Neutrophil (primary cell): ENCODE results near the gene ORAI1.

Source experiments
- H3K27ac ChIP-seq: fragments of 200-600 bp; sonication (generic); 2 replicates; pipeline ENCODE4 v1.5.1; 2016; ENCODE audit warnings: mild to moderate bottlenecking, moderate library complexity
- H3K27me3 ChIP-seq: fragments of 200-600 bp; sonication (generic); 2 replicates; pipeline ENCODE4 v1.6.0; 2016; ENCODE audit warnings: mild to moderate bottlenecking
- H3K36me3 ChIP-seq: fragments of 200-600 bp; sonication (generic); 2 replicates; pipeline ENCODE4 v1.5.1; 2017
- H3K4me1 ChIP-seq, 2 experiments: fragments of 200-600 bp in 1 of 2; sonication (generic) in 1 of 2; 1 replicate in 1 of 2; 2 replicates in 1 of 2; pipeline versions ENCODE4 v1.5.1 to v1.6.1; 2013 to 2016; ENCODE audit warnings: low read depth in 1 of 2, low read length in 1 of 2, mild to moderate bottlenecking in 1 of 2, moderate library complexity in 1 of 2; ENCODE audit not compliant: control insufficient read depth in 1 of 2, insufficient read depth in 1 of 2
- H3K4me3 ChIP-seq, 2 experiments: fragments of 200-600 bp in 1 of 2; sonication (generic) in 1 of 2; 1 replicate in 1 of 2; 2 replicates in 1 of 2; pipeline ENCODE4 v1.5.1; 2013 to 2016; ENCODE audit warnings: low read depth in 1 of 2, low read length in 1 of 2, mild to moderate bottlenecking in 1 of 2, moderate library complexity in 1 of 2
- H3K9me3 ChIP-seq: fragments of 200-600 bp; sonication (generic); 2 replicates; pipeline ENCODE4 v1.5.1; 2016
- CTCF ChIP-seq: fragments of 200-600 bp; sonication (generic); IDR thresholded peaks from 2 replicates; pipeline ENCODE4 v1.5.1; 2016; ENCODE audit warnings: antibody characterized with exemption

ORAI1 gene

GRCh38 chr12:121610239-121611149, 15.8 kb upstream of the ORAI1 start:
- no peak overlapping the region for H3K4me3 ChIP-seq
- TF ChIP-seq CTCF: no peak
- no peaks in the 10 kb centered on the region for H3K27me3 ChIP-seq
- no peaks in the 10 kb centered on the region for H3K4me1 ChIP-seq
- no peak overlapping the region for H3K27ac ChIP-seq
- no peaks in the 10 kb centered on the region for H3K36me3 ChIP-seq
- no peaks in the 10 kb centered on the region for H3K9me3 ChIP-seq

- H3K4me3 ChIP-seq: no peak overlapping the region
- H3K27ac ChIP-seq: no peak overlapping the region
- no peaks in the 10 kb centered on the region for H3K36me3 ChIP-seq
- no peaks in the 10 kb centered on the region for H3K27me3 ChIP-seq
- H3K9me3 ChIP-seq: no peaks in the 10 kb centered on the region
- no peak for TF ChIP-seq CTCF
- no peaks in the 10 kb centered on the region for H3K4me1 ChIP-seq
Measured at GRCh38 chr12:121611306-121611705, 15.0 kb upstream of the ORAI1 start.

DNA sequence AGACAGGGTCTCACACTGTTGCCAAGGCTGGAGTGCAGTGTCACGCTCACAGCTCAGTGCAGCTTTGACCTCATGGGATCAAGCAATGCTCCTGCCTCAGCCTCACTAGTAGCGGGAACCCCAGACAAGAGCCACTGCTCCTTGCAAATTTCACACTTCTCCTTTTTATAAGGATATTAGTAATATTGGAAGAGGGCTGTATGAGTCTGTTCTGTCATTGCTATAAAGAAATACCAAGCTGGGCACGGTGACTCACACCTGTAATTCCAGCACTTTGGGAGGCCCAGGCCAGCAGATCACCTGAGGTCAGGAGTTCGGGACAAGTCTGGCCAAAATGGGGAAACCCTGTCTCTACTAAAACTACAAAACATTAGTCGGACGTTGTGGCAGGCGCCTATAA, 12.9 kb upstream of the ORAI1 start:
- H3K4me1 ChIP-seq: no peaks in the 10 kb centered on the region
- TF ChIP-seq CTCF: no peak
- no peak overlapping the region for H3K4me3 ChIP-seq
- no peaks in the 10 kb centered on the region for H3K27me3 ChIP-seq
- H3K9me3 ChIP-seq: no peaks in the 10 kb centered on the region
- no peaks in the 10 kb centered on the region for H3K36me3 ChIP-seq
- H3K27ac ChIP-seq: no peak overlapping the region

GRCh38 chr12:121614872-121615467, 11.4 kb upstream of the ORAI1 start:
- no peaks in the 10 kb centered on the region for H3K9me3 ChIP-seq
- no peaks in the 10 kb centered on the region for H3K36me3 ChIP-seq
- no peaks in the 10 kb centered on the region for H3K27me3 ChIP-seq
- no peak overlapping the region for H3K4me3 ChIP-seq
- no peak overlapping the region for H3K27ac ChIP-seq
- TF ChIP-seq CTCF: no peak
- no peaks in the 10 kb centered on the region for H3K4me1 ChIP-seq

GRCh38 chr12:121618659-121619233, 7.6 kb upstream of the ORAI1 start:
- no peak overlapping the region for H3K27ac ChIP-seq
- H3K9me3 ChIP-seq: no peaks in the 10 kb centered on the region
- H3K36me3 ChIP-seq: no peaks in the 10 kb centered on the region
- TF ChIP-seq CTCF: no peak
- H3K4me1 ChIP-seq: no peaks in the 10 kb centered on the region
- H3K27me3 ChIP-seq: no peaks in the 10 kb centered on the region
- no peak overlapping the region for H3K4me3 ChIP-seq
